ENCODE measurements around the gene MAST4.

- TF ChIP-seq EZH2 (IDR thresholded peaks at IDR 0.05; ENCODE audit: low read depth, low read length, severe bottlenecking) (no peak), POLR2AphosphoS5 (IDR thresholded peaks at IDR 0.05; ENCODE audit: low read depth, low read length) (no peak), NRF1 (IDR thresholded peaks at IDR 0.05; ENCODE audit: low read depth, low read length) (no peak), CTCF (IDR thresholded peaks at IDR 0.05; ENCODE audit: control extremely low read depth in 1 of 3, insufficient read depth in 1 of 3, low read depth in 1 of 3, low read length in 3 of 3) (no peak), POLR2A (IDR thresholded peaks at IDR 0.05; ENCODE audit: control extremely low read depth in 1 of 2, low read depth in 2 of 2, low read length in 2 of 2) (no peak), KDM1A (IDR thresholded peaks at IDR 0.05; ENCODE audit: borderline replicate concordance, low read length) (no peak), YY1 (IDR thresholded peaks at IDR 0.05; ENCODE audit: low read depth, low read length) (no peak), JUN (IDR thresholded peaks at IDR 0.05; ENCODE audit: low read depth, low read length) (no peak), GABPA (IDR thresholded peaks at IDR 0.05; ENCODE audit: borderline replicate concordance, insufficient read depth, low read length) (no peak)
Measured at GRCh38 chr5:67028371-67028770, 432.2 kb downstream of the MAST4 start.

Measured in H1 (cell line).